Measurements from ENCODE around the gene KRT73. TPM values are rescaled to one million over a fixed set of nuclear protein-coding genes. Genes with fewer than 3 reads are reported as not detected.

Gene KRT73
- total RNA-seq, 2 donors from 2014 or later = not detected

DNA sequence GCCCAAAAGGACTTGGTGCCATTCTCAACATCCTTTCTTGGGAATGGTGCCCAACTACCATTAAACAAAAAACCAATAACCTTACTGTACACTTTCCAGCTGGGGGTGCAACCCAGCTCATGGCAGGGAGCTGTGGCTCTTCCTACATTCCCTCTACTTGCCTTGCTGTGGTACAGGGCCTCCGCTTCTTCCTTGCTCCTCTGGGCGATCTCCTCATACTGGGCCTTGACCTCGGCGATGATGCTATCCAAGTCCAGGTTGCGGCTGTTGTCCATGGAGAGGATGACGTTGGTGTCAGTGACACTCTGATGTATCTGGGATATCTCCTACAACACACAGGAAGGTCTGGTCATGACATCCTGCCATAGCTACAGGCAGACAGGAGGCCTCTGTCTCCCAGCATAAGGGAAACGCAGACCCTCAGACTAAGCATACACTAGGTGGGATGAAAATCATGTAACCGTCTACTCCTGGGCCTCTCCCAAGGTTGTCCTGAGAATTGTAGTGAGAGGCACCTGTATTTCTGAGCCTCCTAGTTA lies 29.7 kb upstream of the KRT73 start:
- intact Hi-C loops (cut with DNase I) = no loop called here
- ATAC-seq (no peak), DNase-seq (no peak)

DNA sequence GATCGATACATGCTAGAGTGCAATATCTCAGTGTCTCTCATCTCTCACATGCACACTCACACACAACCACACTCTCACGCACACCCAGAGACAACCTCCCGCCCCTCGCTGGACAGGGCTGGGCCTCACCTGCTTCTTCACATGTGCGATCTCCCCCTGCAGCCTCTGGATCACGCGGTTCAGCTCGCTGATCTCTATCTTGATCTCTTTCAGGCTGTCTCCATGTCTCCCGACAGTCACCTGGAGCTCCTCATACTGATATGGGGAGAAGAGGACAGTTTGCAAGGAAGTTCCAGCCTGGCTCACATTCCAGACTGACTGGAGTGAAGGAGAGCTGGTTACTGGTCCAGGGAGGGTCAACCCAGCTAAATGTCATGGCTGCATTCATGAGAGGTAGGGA lies 29.2 kb upstream of the KRT73 start:
- DNase-seq (no peak), ATAC-seq (no peak)
- intact Hi-C loops (cut with DNase I) = no loop called here

DNA sequence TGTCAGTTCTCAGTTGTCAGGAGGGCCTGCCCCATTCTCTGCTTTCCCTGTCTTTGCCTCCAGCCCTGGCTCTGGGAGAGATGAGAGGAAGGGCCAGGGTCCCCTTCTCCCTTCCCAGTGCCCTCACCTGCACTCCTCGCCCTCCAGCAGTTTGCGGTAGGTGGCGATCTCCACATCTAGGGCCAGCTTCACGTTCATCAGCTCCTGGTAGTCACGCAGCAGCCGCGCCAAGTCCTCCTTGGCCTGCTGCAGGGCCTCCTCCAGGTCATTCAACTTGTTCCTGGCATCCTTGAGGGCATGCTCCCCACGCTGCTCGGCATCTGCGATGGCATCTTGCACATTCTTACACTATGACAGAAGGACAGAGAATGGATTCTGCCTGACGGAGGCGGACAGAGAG lies 28.3 kb upstream of the KRT73 start:
- ATAC-seq (no peak), DNase-seq (no peak)
- intact Hi-C loops (cut with DNase I) = no loop called here

DNA sequence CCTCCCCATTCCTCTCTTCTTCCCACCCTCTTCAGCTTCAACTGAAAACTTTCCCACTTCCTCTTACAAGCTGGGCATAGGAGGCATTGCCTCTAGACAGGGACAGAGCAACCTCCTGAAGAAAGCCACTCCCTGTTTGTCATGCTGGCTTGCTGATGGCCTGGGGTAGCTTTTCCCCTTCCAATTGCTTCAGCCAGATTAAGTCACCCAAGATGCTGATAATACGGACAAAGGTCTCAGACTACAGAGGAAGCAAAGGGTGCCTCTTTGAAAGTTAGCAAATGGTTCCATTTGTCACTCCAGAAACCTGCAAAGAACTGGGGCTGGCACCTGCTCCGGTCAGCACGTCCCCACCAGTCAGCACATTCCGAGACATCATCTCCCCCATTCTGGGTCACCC lies 27.6 kb upstream of the KRT73 start:
- intact Hi-C loops (cut with DNase I) = no loop called here
- no peak for DNase-seq
- no peak for ATAC-seq

DNA sequence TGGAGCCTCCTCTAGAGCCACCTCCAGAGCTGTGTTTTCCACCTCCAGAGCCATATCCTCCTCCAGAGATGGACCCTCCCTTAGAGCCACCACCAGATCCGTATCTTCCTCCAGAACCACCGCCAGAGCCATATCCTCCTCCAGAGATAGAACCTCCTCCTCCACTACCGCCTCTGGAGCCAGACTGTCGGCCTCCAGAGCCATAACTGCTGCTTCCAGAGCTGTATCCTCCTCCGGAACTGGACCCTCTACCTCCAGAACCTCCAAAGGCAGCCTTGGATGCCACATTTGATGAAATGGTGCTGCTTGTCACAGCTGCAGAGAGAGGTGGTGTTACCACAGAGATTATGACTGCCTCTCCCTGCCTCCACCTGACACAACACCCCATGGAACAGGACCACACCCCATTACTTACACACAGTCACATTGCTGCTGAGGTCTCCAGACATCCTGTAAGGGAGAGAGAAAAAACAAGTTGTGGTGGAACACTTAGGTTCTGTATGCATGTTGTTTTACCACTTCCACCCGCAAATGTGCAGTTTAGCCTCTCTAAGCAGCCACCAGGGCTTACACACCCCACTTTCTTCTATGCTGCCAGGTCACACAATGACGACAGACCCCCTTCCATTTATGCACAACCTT lies 26.9 kb upstream of the KRT73 start:
- ATAC-seq = peak in 1 of 2 donors; percentile 38
- DNase-seq = no peak
- intact Hi-C loops (cut with DNase I) = no loop called here

DNA sequence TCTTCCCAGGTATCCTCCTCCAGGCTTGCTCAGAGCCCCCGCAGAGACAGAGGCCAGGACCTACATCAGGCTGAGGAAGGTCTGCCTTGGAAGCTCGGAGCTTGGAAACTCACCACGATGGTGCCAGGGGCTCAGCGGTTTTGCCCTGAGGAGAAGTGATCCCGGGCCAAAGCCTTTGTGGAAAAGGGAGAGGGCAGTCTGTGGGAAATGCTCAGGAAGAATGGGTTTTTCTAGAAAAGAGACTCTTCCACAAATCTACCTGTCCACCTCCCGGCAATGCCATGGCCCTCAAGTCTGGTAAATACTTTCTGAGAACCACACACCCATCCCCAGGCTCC lies 25.7 kb upstream of the KRT73 start:
- DNase-seq (no peak), ATAC-seq (no peak)
- intact Hi-C loops (cut with DNase I) = no loop called here

DNA sequence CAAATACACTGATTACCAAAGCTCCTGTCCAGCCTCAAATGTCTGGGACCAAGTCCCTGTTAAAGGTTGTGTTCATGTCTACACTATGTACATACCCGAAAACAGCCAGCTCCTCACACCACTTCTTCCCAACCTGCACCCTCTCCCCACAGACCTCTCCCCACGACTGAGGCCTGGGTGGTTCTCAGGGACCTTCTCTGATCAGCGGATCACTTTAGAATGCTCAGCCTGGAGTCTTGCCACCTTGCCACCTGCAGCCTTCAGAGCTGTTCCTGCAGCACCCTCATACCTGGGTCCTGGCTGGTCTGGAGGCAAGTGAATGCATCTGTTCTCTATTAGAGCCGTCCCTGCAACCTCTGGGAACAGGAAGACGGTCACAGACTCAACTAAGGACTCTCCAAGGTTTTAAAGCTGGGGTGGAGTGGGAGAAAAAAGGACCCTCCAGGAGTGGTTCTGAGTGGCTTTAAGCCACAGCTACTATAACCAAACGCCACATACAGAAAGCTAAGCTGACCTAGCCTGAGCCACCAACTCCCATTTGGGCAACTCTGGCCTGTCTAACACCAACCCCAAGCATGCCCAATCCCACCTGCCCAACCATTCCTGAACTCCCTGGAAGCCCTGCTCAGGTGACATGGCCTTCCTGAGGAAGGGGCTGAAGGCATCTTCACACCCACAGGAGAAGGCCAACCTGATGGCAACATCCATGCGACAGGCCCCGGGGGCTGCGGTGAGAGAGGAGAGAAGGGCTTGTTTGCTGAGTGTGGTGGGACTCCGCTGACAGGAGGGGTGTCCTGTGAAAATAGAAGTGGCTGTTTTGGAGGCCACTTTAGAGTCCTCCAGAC lies 25.1 kb upstream of the KRT73 start:
- intact Hi-C loops (cut with DNase I) = no loop called here
- ATAC-seq (no peak), DNase-seq (no peak)

DNA sequence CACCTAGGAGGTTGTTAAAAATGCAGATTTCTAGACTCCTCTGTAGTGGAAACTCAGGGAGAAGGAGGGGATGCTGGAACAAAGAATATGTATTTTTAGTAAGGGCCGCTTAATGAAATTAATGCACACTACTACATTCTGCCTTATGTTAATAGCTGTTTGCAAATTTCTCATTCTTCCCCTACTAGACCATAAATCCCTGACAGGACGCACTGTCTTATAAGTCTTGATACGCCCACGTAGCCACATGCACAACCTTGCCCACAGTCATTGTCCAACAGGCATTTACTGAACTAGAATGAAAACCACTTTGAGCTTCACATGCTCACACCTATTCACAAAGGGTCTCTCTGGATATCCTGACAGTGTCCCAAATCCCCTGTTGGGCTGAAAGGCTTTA lies 23.1 kb upstream of the KRT73 start:
- DNase-seq = no peak
- intact Hi-C loops (cut with DNase I) = no loop called here
- no peak for ATAC-seq

DNA sequence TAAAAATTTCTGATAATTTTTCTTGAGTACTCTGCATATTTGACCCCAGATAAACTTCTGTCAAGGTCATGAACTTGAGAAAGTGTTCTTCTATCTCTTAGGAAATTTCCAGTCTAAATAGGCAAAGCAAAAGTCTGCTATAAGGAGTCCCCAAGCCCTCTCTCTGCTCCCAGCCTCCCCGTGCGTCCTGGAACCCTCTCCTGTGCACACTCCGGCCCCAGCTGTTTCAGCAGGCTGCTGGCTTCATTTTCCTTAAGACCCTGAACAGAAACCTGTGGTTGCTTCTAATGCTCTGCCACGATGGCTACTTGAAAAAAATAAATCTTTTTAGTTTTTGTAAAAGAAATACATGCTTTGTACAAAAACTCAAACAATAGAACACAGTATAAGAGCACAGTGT lies 18.9 kb upstream of the KRT73 start:
- ATAC-seq (no peak), DNase-seq (no peak)
- intact Hi-C loops (cut with DNase I) = no loop called here

DNA sequence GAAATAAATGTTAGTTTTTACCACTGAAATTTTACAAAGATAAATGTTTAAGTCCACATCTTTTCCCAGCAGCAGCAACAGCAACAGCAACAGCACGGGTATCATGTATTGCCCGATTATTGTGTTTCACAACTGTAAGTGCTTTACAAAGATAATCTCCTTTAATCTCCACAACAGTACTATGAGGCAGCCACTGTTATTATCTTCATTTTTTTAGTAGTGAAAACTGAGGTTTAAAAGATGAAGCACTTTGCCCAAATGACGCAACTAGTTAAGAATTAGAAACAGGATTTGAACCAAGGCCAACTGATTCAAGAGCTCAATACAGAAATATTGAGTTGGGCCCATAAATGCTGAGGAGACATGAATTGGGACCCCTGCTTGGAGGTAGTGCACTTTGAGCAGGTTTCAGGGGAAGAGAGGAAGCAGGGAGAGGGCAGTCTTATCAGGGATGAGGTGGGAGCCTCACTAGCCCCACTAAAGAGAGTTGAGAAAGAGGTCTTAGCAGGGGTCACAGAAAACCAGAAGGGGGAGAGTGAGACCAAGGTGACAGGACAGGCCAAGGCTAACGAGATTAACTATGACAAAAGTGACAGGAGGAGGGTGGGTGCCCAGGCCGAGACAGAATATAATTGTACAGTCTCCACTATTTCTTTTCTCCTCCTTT lies 18.4 kb upstream of the KRT73 start:
- intact Hi-C loops (cut with DNase I) = no loop called here
- DNase-seq (no peak), ATAC-seq (peak in 1 of 2 donors; percentile 11)

DNA sequence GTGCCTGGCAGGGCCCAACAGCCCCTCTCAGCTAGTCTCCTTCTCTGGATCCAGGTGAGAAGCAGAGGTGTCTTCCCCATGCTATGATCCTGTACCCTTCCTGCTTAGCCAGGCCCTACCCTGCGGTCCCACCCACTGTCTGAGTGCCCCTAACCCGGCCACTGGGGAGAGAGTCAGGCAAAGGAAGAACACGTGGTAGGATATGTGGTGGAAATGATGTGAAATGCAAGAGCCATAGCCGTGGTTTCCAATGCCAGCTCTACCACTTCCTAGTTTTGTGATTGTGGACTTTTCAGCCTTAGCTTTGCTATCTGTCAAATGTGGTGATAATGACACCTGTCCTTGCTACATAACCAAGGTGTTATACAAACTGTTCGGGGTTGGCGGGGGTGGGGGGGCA lies 17.8 kb upstream of the KRT73 start:
- DNase-seq (no peak), ATAC-seq (no peak)
- intact Hi-C loops (cut with DNase I) = no loop called here

DNA sequence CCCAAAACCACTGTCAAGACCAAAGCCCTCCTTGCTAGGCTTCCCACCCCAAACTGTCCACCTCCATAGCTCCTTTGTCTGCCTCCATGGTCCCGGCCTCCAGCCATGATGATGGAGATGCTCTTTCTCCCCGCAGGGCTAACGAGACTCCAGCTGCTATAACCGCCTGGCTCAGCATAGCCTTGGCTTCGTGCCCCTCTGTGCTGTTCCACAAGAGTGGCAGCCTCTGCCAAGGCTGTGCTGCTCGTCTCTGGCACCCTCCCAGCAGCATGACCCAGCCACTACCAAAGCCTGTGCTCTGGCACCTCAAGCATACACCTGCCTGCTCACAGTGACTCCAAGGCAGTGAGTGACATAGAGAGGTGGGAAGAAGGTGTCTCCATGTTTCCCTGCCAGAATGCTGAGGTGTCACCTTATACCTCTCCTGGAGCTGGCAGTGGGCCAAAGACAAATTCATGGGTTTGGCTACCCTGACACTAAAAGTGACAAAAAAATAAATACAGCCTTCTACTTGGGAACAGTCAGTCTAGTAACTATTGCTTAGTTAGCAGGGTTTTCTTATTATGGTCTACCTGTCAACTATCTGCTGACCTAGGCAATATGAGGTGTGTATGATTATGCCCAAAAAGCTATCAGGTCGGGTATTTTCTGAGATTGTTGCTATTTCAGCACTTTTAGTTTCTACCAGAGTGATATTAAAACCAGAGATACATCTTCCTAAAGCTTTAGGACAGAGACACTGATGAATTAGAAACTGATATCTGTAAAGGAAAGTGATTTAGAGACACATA lies 16.1 kb upstream of the KRT73 start:
- ATAC-seq (peak; percentile 93 to 96), DNase-seq (peak; percentile 72)
- intact Hi-C loops (cut with DNase I) = no loop called here

DNA sequence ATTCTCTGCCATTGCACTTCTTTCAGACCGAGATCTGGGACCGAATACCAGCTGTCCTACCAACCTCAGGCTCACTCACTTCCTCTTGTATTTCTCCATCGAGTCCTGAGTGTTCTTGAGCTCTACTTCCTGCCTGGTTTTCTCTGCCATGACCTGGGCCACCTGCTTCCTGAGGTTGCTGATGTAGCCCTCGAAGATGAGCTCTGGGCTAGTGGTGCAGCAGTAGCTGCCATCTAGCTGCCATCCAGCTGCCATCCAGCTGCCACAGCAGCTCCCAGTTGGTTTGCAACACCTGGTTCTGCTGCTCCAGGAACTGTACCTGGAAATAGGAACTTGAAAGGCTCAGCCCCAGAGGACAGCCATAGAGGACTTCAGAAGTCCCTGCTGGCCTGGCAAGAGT lies 15.0 kb upstream of the KRT73 start:
- ATAC-seq = no peak
- intact Hi-C loops (cut with DNase I) = no loop called here
- DNase-seq = no peak

DNA sequence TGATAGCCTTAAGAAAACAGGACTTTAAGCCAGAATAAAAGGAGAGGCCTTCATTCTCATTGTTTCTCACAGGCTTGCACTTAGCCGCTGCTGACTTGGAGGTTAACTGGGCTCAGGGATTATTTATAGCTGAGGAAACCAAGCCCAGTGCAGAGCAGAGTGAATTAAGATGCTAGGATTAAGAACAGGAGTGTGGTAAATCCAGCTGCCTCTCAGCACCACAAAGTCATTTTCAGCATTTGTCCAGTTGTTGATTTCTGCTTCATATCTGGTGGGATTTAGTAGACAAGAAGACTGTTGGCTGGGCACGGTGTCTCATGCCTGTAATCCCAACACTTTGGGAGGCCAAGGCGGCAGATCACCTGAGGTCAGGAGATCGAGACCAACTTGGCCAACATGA lies 14.3 kb upstream of the KRT73 start:
- ATAC-seq (no peak), DNase-seq (no peak)
- intact Hi-C loops (cut with DNase I) = no loop called here

DNA sequence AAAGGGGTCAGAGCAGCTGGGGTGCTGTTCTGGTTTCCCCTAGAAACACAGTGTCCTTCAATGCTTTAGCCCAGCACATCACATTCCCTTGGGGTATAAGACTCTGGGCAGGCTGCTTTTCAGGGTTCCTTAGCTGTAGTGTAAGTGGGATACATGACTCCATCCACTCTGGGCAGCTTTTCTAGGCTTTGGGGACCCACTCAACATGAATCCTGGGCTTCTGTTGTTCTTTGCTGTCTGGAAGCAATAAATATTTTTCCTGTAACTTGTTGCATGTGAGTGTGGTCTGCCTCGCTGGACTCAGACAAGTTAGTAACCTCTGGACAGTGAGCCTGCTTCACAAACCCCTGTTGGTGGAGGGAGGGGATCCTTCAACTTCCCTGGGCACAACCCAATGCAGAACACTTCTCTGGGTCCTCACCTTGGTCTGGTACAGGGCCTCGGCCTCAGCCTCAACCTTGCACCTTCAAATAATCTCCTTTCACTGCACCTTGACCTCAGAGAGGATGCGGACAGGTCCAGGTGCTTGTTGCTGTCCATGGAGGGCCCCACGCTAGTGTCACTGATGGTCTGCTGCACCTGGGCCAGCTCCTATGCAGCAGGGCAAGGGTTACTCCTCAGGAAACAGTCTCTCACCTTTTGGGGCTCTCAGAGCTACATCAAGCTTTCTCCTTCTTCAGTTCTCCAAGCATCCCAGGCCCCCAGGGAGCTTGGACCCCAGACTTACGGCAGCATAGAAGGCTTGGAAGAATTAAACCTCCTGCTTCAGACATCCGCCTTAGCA lies 13.5 kb upstream of the KRT73 start:
- intact Hi-C loops (cut with DNase I) = no loop called here
- no peak for ATAC-seq
- DNase-seq = no peak

DNA sequence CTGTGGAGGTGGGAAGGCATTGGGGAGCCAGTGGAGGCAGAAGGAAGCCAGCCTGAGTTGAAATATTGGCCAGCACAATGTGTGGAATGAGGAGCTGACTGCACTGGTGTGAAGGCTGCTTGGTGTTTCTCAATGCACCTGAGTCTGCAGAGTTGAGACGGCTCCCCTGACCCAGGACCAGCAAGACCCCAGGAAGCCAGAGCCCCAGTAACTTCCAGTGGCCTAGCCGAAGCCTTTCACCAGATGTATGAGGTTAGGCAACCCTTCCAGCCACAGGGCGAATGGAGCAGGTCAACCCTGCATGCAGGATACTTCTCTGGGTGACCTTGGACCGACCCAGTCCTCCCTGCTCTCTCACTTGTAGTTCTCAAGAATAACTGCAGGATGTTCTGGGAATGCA lies 12.9 kb upstream of the KRT73 start:
- DNase-seq (no peak), ATAC-seq (no peak)
- intact Hi-C loops (cut with DNase I) = no loop called here

DNA sequence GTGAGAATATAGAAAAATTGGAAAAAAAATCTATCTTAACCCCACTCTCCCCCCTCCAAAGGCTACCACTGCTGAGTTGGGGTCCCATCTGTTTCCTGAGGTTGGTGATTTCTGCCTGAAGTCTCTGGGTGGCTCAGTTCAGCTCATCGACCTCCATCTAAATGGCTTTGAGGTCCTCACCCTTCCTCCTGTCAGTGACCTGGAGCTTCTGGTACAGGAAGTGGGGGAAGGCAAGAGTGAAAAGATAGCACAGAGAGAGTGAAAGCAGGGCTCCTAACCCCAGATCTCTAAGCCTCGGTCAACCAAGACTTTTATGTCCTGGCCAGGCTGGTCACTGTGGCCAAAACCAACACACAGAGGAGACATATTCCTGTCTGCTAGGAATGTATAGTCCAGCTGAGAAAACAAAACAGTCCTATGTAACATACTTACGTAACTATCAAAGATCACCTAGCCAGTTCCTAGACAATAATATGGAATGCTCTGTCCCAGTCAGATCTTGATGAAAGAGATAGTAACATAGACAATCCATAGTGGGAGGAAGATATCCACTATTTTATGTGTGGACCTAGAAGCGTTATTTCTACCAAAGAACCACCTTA lies 12.3 kb upstream of the KRT73 start:
- ATAC-seq (no peak), DNase-seq (no peak)
- intact Hi-C loops (cut with DNase I) = no loop called here

DNA sequence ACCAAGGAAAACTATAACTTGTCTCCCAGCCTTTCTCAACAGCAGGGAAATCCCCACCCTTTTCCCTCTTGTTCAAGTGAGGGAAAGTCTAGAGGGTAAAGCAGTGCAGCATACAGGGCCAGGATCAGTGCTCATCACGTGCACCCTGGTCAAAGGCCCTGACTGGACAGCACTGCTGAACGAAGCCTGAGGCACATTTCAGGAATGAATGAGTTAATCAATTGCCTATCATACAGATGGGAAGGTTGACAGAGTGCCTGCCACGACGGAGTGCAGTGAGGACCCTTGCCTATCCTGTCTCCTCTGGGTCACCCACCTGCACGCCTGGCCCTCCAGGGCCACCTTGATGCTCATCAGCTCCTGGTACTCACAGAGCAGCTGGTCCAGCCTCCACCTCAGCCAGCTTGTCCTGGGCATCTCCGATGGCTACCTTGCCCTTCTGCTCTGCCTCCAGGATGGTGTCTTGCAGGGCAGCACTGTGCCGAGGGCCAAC lies 11.7 kb upstream of the KRT73 start:
- DNase-seq (no peak), ATAC-seq (no peak)
- intact Hi-C loops (cut with DNase I) = no loop called here
